HG03460 (cell line): ENCODE results near the gene DHCR24.
"Not testable (repeated sequence)": the region's sequence is repeated elsewhere in the genome, so short reads cannot be mapped to it uniquely, and the experiment has no call there.

Source experiments
- ATAC-seq: cut with Tn5 transposase; IDR thresholded peaks from one replicate; pipeline ENCODE4 v1.9.1; 2021; ENCODE audit not compliant: unreplicated experiment

Gene DHCR24

GRCh38 chr1:54886724-54887664 is at the start of gene DHCR24:
TSS of gene DHCR24 (minus strand) at chr1:54887195. CDS start at chr1:54887119, 76 bp downstream.
- peak; percentile 86 for ATAC-seq

GRCh38 chr1:54936791-54937190 is 49.8 kb upstream of the DHCR24 start:
- no peak for ATAC-seq

- no peak for ATAC-seq
These were observed 47.9 kb upstream of the DHCR24 start for GRCh38 chr1:54934869-54935268.

- ATAC-seq: not testable (repeated sequence)
These were observed 47.1 kb upstream of the DHCR24 start for GRCh38 chr1:54934081-54934480.

GRCh38 chr1:54931275-54931840 is 44.4 kb upstream of the DHCR24 start:
- ATAC-seq: no peak

GRCh38 chr1:54929700-54930099 is 42.7 kb upstream of the DHCR24 start:
- no peak for ATAC-seq

GRCh38 chr1:54928327-54928726 is 41.3 kb upstream of the DHCR24 start:
- no peak for ATAC-seq

- ATAC-seq: no peak
These were observed 40.7 kb upstream of the DHCR24 start for GRCh38 chr1:54927472-54928240.

GRCh38 chr1:54926970-54927369 is 40.0 kb upstream of the DHCR24 start:
- no peak for ATAC-seq

GRCh38 chr1:54922921-54923421 is 36.0 kb upstream of the DHCR24 start:
- no peak for ATAC-seq

GRCh38 chr1:54922040-54922761 is 35.2 kb upstream of the DHCR24 start:
- no peak for ATAC-seq

GRCh38 chr1:54919367-54920359 is 32.7 kb upstream of the DHCR24 start:
- ATAC-seq: no peak

GRCh38 chr1:54911076-54911475 is 24.1 kb upstream of the DHCR24 start:
- ATAC-seq: not testable (repeated sequence)

- no peak for ATAC-seq
These were observed 19.6 kb upstream of the DHCR24 start for GRCh38 chr1:54906586-54906985.

- no peak for ATAC-seq
These were observed 17.6 kb upstream of the DHCR24 start for GRCh38 chr1:54904476-54905048.

GRCh38 chr1:54894271-54894670 is 7.3 kb upstream of the DHCR24 start:
- ATAC-seq: no peak

GRCh38 chr1:54892586-54892985 is 5.6 kb upstream of the DHCR24 start:
- no peak for ATAC-seq

- ATAC-seq: no peak
These were observed 2.2 kb upstream of the DHCR24 start for GRCh38 chr1:54889132-54889725.
